Common myeloid progenitor, CD34-positive (primary cell): ENCODE measurements around the gene UVRAG. TPM values are rescaled to one million over a fixed set of nuclear protein-coding genes. Genes with fewer than 3 reads are reported as not detected.

ENCODE experiments used
- CTCF ChIA-PET: fragments of 350-600 bp; sonication (Branson Sonifier 250); formaldehyde crosslinking; loops from one replicate; lab custom pipeline; 2021; ENCODE audit warnings: antibody characterized with exemption; lab: Charles Lee
- POLR2A ChIA-PET: fragments of 350-600 bp; sonication (Branson Sonifier 250); formaldehyde crosslinking; loops from one replicate; lab custom pipeline; 2021; ENCODE audit warnings: antibody characterized with exemption; lab: Charles Lee
- DNase-seq, 3 donors: peaks; one replicate each; pipeline versions ENCODE4 v3.0.0 to v3.0.0-alpha.2; 2013
- H3K27ac ChIP-seq, 2 experiments: 1 replicate in 1 of 2; 2 replicates in 1 of 2; pipeline ENCODE4 v1.7.0; 2013; ENCODE audit warnings: inconsistent platforms in 2 of 2, low read length in 2 of 2, mild to moderate bottlenecking in 2 of 2, low read depth in 1 of 2, moderate library complexity in 1 of 2; ENCODE audit not compliant: severe bottlenecking in 2 of 2, insufficient read depth in 1 of 2, poor library complexity in 1 of 2
- H3K27me3 ChIP-seq, 5 experiments: replicated peaks in 2 of 5; 1 replicate in 3 of 5; 2 replicates in 2 of 5; pipeline versions ENCODE4 v1.6.1 to v1.7.0; 2013; ENCODE audit warnings: low read length in 4 of 5, mild to moderate bottlenecking in 2 of 5, moderate library complexity in 2 of 5, inconsistent platforms in 1 of 5; ENCODE audit not compliant: insufficient read depth in 5 of 5, control insufficient read depth in 4 of 5
- H3K36me3 ChIP-seq, 4 experiments: 1 replicate in 2 of 4; 2 replicates in 2 of 4; pipeline versions ENCODE4 v1.6.1 to v1.7.0; 2013; ENCODE audit warnings: low read length in 3 of 4, control low read depth in 1 of 4, mild to moderate bottlenecking in 1 of 4; ENCODE audit not compliant: control insufficient read depth in 4 of 4, insufficient read depth in 4 of 4
- H3K4me1 ChIP-seq, 4 experiments: 1 replicate in 3 of 4; 2 replicates in 1 of 4; pipeline versions ENCODE4 v1.6.1 to v1.7.1; 2013; ENCODE audit warnings: low read length in 3 of 4, mild to moderate bottlenecking in 3 of 4, control low read depth in 1 of 4, inconsistent platforms in 1 of 4, moderate library complexity in 1 of 4; ENCODE audit not compliant: control insufficient read depth in 4 of 4, insufficient read depth in 4 of 4; ENCODE audit errors: control extremely low read depth in 1 of 4
- H3K4me3 ChIP-seq, 7 experiments: 1 replicate in 4 of 7; 2 replicates in 3 of 7; pipeline versions ENCODE4 v1.5.1 to v1.7.0; 2013; ENCODE audit warnings: mild to moderate bottlenecking in 7 of 7, low read length in 6 of 7, moderate library complexity in 6 of 7, inconsistent platforms in 2 of 7, low read depth in 2 of 7, control low read depth in 1 of 7; ENCODE audit not compliant: insufficient read depth in 4 of 7, control insufficient read depth in 1 of 7; ENCODE audit errors: extremely low read depth in 1 of 7
- H3K9me3 ChIP-seq, 5 experiments: 1 replicate in 4 of 5; 2 replicates in 1 of 5; pipeline versions ENCODE4 v1.6.1 to v1.7.1; 2013; ENCODE audit warnings: low read length in 4 of 5, mild to moderate bottlenecking in 2 of 5, inconsistent platforms in 1 of 5, low read depth in 1 of 5, moderate library complexity in 1 of 5; ENCODE audit not compliant: control insufficient read depth in 4 of 5, insufficient read depth in 2 of 5; ENCODE audit errors: control extremely low read depth in 1 of 5
- WGBS: methylation state at CpG from one replicate; pipeline ENCODE4 v1.1.5; 2013; ENCODE audit not compliant: insufficient coverage; 5-methylcytosine and 5-hydroxymethylcytosine counted together
- polyA plus RNA-seq: library from polyadenylated mRNA; unstranded; fragments of 120-200 nt; gene quantifications from one replicate; pipeline ENCODE4 v1.2.1, GENCODE V29; 2013

UVRAG gene
- polyA plus RNA-seq = 17.7 TPM

GRCh38 chr11:75814677-75815344 is at the start of gene UVRAG:
UVRAG (plus strand) TSS chr11:75815210; CDS start chr11:75815408, 198 bp downstream.
- ChIA-PET CTCF (interaction anchor here (1.2 to 6.5 kb wide), 6 partner anchors 13 to 109 kb away, joined by 3 to 42 read pairs (median 9); no protein-coding TSS in a partner anchor), POLR2A (interaction anchor here (1.2 kb wide), 1 partner anchor 12 kb away, joined by 3 read pairs; no protein-coding TSS in a partner anchor)
- H3K4me3 ChIP-seq = peak within 1 kb of the TSS; percentile 92 to 98 (median 95)
- no peaks in the 10 kb centered on the region for H3K9me3 ChIP-seq
- WGBS = 0% methylated on average over 34 of the region's 39 CpGs
- peaks cover 5 to 37% (median 28%) of the 10 kb centered on the region in 4 experiments for H3K4me1 ChIP-seq
- H3K36me3 ChIP-seq = no peaks in the 10 kb centered on the region
- H3K27me3 ChIP-seq = no peaks in the 10 kb centered on the region
- DNase-seq = peak; percentile 99 to 100 (median 99)
- H3K27ac ChIP-seq = peak within 1 kb of the TSS; percentile 85 to 93

GRCh38 chr11:75766443-75767227 is 48.4 kb upstream of the UVRAG start:
- WGBS = 90% methylated on average over 4 of the region's 4 CpGs
- Histone ChIP-seq H3K27me3 (peaks cover 0 to 24% (median 12%) of the 10 kb centered on the region in 5 experiments), H3K36me3 (no peaks in the 10 kb centered on the region), H3K4me1 (peaks cover 0 to 16% (median 14%) of the 10 kb centered on the region in 4 experiments), H3K27ac (no peak overlapping the region), H3K9me3 (no peaks in the 10 kb centered on the region), H3K4me3 (no peak overlapping the region)
- CTCF ChIA-PET = interaction anchor here (0.7 kb wide), 1 partner anchor 36 kb away, joined by 3 read pairs; no protein-coding TSS in a partner anchor
- DNase-seq = no peak
- POLR2A ChIA-PET = no interaction called here

GRCh38 chr11:75767228-75767572 is 47.8 kb upstream of the UVRAG start:
- peaks cover 0 to 16% (median 14%) of the 10 kb centered on the region in 4 experiments for H3K4me1 ChIP-seq
- WGBS = 99% methylated on average over 6 of the region's 6 CpGs

GRCh38 chr11:75767793-75768111 is 47.3 kb upstream of the UVRAG start:
- ChIA-PET CTCF (interaction anchor here (1.8 kb wide), 1 partner anchor 10 kb away, joined by 5 read pairs; no protein-coding TSS in a partner anchor), POLR2A (no interaction called here)
- H3K4me1 ChIP-seq = peaks cover 0 to 16% (median 14%) of the 10 kb centered on the region in 4 experiments
- H3K36me3 ChIP-seq = no peaks in the 10 kb centered on the region
- peak overlapping the region in 4 of 7 experiments; percentile 47 to 74 (median 58) for H3K4me3 ChIP-seq
- DNase-seq = no peak
- H3K9me3 ChIP-seq = no peaks in the 10 kb centered on the region
- 50% methylated on average over 1 of the region's 1 CpG for WGBS
- peaks cover 0 to 24% (median 12%) of the 10 kb centered on the region in 5 experiments for H3K27me3 ChIP-seq
- no peak overlapping the region for H3K27ac ChIP-seq

More at GRCh38 chr11:75767228-75767572, 47.8 kb upstream of the UVRAG start:
- H3K36me3 ChIP-seq = no peaks in the 10 kb centered on the region
- H3K27ac ChIP-seq = no peak overlapping the region
- H3K9me3 ChIP-seq = no peaks in the 10 kb centered on the region
- ChIA-PET POLR2A (no interaction called here), CTCF (interaction anchor here (0.7 kb wide), 1 partner anchor 36 kb away, joined by 3 read pairs; no protein-coding TSS in a partner anchor)
- peaks cover 0 to 24% (median 12%) of the 10 kb centered on the region in 5 experiments for H3K27me3 ChIP-seq
- no peak for DNase-seq
- H3K4me3 ChIP-seq = no peak overlapping the region

GRCh38 chr11:75768112-75768908 is 46.7 kb upstream of the UVRAG start, which contains the start of gene DGAT2:
DGAT2 (plus strand) TSS chr11:75768778; CDS start chr11:75768992, 214 bp downstream.
- no peaks in the 10 kb centered on the region for H3K36me3 ChIP-seq
- peaks cover 0 to 24% (median 12%) of the 10 kb centered on the region in 5 experiments for H3K27me3 ChIP-seq
- peaks cover 0 to 18% (median 16%) of the 10 kb centered on the region in 4 experiments for H3K4me1 ChIP-seq
- ChIA-PET CTCF (interaction anchor here (1.8 kb wide), 1 partner anchor 9 kb away, joined by 5 read pairs; no protein-coding TSS in a partner anchor), POLR2A (interaction anchor here (0.6 kb wide), 1 partner anchor 99 kb away, joined by 4 read pairs; no protein-coding TSS in a partner anchor)
- peak; percentile 76 to 89 (median 82) for DNase-seq
- H3K27ac ChIP-seq = peak within 1 kb of the TSS in 1 of 2 experiments; percentile 65
- 2% methylated on average over 62 of the region's 66 CpGs for WGBS
- H3K4me3 ChIP-seq = peak within 1 kb of the TSS; percentile 11 to 74 (median 47)
- no peaks in the 10 kb centered on the region for H3K9me3 ChIP-seq
